ENCODE data around the gene DYNC1LI1.
"Not testable (repeated sequence)": the region's sequence is repeated elsewhere in the genome, so short reads cannot be mapped to it uniquely, and the experiment has no call there.

Gene DYNC1LI1

DNA sequence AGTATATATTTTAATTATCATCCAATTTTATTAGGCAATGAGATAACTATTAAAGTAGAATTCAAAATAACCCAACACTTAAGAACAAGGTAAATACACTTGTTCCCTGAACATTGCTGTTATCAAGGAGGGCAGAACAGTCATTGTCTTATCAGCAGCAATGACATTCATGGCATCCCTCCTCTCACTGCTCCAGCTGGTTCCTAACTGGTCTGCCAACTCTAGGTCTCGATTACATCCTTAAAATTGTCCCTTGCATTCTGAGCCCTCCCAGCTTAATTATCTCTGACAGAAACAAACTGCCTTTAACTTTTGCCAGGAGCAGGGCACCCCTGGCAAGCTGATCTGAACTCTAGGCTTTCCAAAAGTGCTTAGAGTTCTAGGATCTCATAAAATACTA is 14.0 kb upstream of the DYNC1LI1 start:
- H3K4me3 ChIP-seq (ENCODE audit: low read depth in 1 of 2, low read length in 1 of 2), result no peak overlapping the region
- TF ChIP-seq, protein P1, sequence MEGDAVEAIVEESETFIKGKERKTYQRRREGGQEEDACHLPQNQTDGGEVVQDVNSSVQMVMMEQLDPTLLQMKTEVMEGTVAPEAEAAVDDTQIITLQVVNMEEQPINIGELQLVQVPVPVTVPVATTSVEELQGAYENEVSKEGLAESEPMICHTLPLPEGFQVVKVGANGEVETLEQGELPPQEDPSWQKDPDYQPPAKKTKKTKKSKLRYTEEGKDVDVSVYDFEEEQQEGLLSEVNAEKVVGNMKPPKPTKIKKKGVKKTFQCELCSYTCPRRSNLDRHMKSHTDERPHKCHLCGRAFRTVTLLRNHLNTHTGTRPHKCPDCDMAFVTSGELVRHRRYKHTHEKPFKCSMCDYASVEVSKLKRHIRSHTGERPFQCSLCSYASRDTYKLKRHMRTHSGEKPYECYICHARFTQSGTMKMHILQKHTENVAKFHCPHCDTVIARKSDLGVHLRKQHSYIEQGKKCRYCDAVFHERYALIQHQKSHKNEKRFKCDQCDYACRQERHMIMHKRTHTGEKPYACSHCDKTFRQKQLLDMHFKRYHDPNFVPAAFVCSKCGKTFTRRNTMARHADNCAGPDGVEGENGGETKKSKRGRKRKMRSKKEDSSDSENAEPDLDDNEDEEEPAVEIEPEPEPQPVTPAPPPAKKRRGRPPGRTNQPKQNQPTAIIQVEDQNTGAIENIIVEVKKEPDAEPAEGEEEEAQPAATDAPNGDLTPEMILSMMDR (IDR thresholded peaks at IDR 0.05), result no peak
- no peaks in the 10 kb centered on the region for H3K9me3 ChIP-seq
- H3K4me1 ChIP-seq (ENCODE audit: control insufficient read depth in 1 of 2, insufficient read depth in 1 of 2, low read depth in 1 of 2, low read length in 1 of 2), result peaks cover 0 to 18% of the 10 kb centered on the region in 2 experiments
- no peaks in the 10 kb centered on the region for H3K27me3 ChIP-seq
- H3K27ac ChIP-seq, result no peak overlapping the region
- H3K36me3 ChIP-seq, result no peaks in the 10 kb centered on the region

DNA sequence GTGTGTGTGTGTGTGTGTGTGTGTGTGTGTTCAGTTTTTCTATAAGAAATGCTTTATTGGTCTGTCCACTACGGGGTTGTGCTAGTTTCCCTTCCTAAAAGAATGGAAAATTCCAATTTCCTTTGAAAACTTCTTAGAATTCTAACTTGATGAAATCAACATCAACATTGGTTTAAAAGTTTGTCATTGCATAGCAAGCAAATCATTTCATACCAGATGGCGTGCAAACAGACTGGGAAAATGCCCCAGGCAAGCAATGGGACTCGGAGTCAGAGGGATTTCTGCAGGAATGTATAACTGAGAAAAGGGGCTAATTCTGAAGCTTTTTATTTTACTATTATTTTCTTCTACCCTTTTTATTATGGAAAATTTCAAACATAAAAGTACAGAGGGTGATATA is 13.1 kb upstream of the DYNC1LI1 start:
- H3K4me1 ChIP-seq (ENCODE audit: control insufficient read depth in 1 of 2, insufficient read depth in 1 of 2, low read depth in 1 of 2, low read length in 1 of 2), result peaks cover 0 to 27% of the 10 kb centered on the region in 2 experiments
- no peak overlapping the region for H3K4me3 ChIP-seq (ENCODE audit: low read depth in 1 of 2, low read length in 1 of 2)
- no peaks in the 10 kb centered on the region for H3K27me3 ChIP-seq
- TF ChIP-seq, protein P1 (IDR thresholded peaks at IDR 0.05), result no peak
- no peak overlapping the region for H3K27ac ChIP-seq
- no peaks in the 10 kb centered on the region for H3K36me3 ChIP-seq
- H3K9me3 ChIP-seq, result no peaks in the 10 kb centered on the region

DNA sequence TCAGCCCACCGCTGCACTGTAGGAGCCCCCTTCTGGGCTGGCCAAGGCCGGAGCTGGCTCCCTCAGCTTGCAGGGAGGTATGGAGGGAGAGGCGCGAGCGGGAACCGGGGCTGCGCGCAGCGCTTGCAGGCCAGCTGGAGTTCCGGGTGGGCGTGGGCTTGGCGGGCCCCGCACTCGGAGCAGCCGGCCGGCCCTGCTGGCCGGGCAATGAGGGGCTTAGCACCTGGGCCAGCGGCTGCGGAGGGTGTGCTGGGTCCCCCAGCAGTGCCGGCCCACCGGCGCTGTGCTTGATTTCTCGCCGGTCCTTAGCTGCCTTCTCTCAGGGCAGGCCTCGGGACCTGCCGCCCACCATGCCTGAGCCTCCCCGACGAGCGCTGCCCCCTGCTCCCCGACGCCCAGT is 8.0 kb upstream of the DYNC1LI1 start:
- not testable (repeated sequence) for H3K36me3 ChIP-seq; H3K9me3 ChIP-seq; H3K27me3 ChIP-seq; H3K4me3 ChIP-seq (ENCODE audit: low read depth in 1 of 2, low read length in 1 of 2)
- Histone ChIP-seq H3K4me1 (ENCODE audit: control insufficient read depth in 1 of 2, insufficient read depth in 1 of 2, low read depth in 1 of 2, low read length in 1 of 2) (peaks cover 12 to 49% of the 10 kb centered on the region in 2 experiments), H3K27ac (peak overlapping the region; percentile 88)

DNA sequence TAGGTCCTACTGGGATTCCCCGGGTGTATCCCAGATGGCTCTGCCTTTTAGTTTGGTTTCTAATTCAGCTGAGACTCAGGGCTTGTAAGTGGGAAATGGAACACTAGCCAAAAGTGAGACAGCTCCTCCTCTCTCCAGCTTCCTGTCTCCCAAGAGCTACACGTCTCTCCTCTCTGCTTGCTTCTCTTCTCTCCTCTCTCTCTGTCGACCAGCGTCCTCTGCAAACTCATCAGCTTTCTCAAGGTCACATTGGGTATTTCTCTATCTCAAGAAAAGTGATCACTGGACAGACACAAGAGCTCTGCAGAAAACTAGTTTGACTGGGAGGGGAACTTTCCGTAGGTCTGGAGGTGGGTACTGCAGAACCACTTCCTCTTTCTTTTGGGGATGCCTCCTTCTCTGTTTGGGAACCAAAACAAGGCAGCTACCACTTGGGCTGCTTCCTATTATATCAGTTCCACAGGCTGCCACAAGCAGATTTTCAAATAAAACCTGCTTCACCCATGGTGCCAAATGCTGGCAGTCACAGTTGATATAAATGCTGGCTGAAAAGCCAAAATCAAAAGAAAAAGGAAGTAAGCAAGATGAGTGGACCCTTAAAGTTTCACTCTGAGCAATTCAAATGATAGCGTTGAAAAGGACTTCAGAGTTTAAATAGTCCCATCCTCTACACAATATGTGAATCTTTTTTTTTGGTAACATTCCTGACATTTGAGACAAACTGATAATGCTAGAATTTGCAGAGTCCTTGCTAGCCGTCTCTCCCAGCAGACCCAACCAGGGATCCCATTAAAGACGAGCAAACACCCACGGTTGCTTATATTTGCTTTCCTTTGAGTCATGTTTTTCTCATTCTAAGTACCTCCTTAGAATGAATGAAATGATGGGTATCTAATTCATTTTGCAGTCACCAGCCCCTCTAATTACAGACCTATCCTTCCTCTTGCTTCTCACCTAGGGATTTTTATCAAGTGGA is 7.2 kb upstream of the DYNC1LI1 start:
- no peaks in the 10 kb centered on the region for H3K9me3 ChIP-seq
- peak overlapping the region; percentile 88 for H3K27ac ChIP-seq
- peak overlapping the region; percentile 21 to 40 for H3K4me3 ChIP-seq (ENCODE audit: low read depth in 1 of 2, low read length in 1 of 2)
- H3K36me3 ChIP-seq, result no peaks in the 10 kb centered on the region
- H3K27me3 ChIP-seq, result no peaks in the 10 kb centered on the region
- H3K4me1 ChIP-seq (ENCODE audit: control insufficient read depth in 1 of 2, insufficient read depth in 1 of 2, low read depth in 1 of 2, low read length in 1 of 2), result peaks cover 12 to 51% of the 10 kb centered on the region in 2 experiments
- TF ChIP-seq, protein P1 (IDR thresholded peaks at IDR 0.05), result peak; percentile 38

DNA sequence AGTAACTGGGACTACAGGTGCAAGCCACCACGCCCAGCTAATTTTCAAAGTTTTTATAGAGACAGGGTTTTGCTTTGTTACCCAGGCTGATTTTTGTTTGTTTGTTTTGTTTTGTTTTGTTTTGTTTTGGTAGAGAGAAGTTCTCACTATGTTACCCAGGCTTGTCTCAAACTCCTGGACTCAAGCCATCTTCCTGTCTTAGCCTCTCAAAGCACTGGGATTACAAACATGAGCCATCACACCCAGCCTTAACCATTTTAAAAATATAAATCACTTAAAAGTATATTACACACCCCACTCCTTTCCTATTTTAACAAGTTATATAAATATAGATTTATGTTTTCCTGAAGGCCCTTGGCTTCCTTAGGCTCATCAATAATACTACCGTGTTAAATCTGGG is 6.5 kb upstream of the DYNC1LI1 start:
- H3K4me3 ChIP-seq (ENCODE audit: low read depth in 1 of 2, low read length in 1 of 2), result peak overlapping the region in 1 of 2 experiments; percentile 40
- no peaks in the 10 kb centered on the region for H3K9me3 ChIP-seq
- no peaks in the 10 kb centered on the region for H3K36me3 ChIP-seq
- H3K27me3 ChIP-seq, result no peaks in the 10 kb centered on the region
- peaks cover 12 to 54% of the 10 kb centered on the region in 2 experiments for H3K4me1 ChIP-seq (ENCODE audit: control insufficient read depth in 1 of 2, insufficient read depth in 1 of 2, low read depth in 1 of 2, low read length in 1 of 2)
- H3K27ac ChIP-seq, result peak overlapping the region; percentile 88
- TF ChIP-seq, protein P1 (IDR thresholded peaks at IDR 0.05), result no peak

DNA sequence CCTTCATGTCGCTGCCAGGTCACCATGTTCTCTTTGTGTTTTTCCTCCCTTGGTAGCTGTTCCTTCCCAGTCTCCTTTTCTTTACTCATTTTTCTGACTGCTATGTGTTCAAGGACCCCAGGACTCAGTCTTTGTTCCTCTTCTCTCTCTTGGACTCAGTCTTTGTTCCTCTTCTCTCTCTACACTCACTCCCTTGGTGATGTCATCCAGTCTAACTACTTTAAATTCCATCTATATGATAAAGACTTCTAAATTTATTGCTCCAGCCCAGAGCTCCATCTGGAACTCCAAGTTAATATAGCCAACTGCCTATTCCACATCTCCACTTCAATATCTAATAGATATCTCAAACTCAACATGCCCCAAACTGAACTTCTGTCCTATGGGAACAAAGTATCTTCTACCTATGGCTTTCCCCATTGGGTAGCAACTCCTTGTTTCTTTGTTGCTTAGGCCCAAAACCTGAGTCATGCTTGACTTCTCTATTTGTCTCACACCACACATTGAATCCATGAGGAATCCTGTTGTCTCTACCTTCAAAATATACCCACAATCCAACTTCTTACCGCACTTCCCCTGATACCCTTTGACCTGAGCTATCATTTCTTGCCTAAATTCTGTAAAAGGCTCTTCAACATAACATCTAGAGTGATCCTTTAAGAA is 4.9 kb upstream of the DYNC1LI1 start:
- H3K27ac ChIP-seq, result peak overlapping the region; percentile 88
- peaks cover 21 to 64% of the 10 kb centered on the region in 2 experiments for H3K4me1 ChIP-seq (ENCODE audit: control insufficient read depth in 1 of 2, insufficient read depth in 1 of 2, low read depth in 1 of 2, low read length in 1 of 2)
- H3K9me3 ChIP-seq, result no peaks in the 10 kb centered on the region
- H3K36me3 ChIP-seq, result no peaks in the 10 kb centered on the region
- TF ChIP-seq, protein P1 (IDR thresholded peaks at IDR 0.05), result no peak
- no peaks in the 10 kb centered on the region for H3K27me3 ChIP-seq
- H3K4me3 ChIP-seq (ENCODE audit: low read depth in 1 of 2, low read length in 1 of 2), result no peak overlapping the region
